ENCODE results near the gene TMA16.

GRCh38 chr4:163556177-163556576 is 61.7 kb downstream of the TMA16 start:
- no peak for TF ChIP-seq POLR2A (IDR thresholded peaks at IDR 0.05)
- peak in 2 of 12 donors; percentile 18 to 23 for TF ChIP-seq CTCF (IDR thresholded peaks at IDR 0.05)

Measured in heart left ventricle (tissue), 13 donors.